Colon (tissue), 2 donors: Measurements from ENCODE around the gene PYCARD.
"Not testable (repeated sequence)": the region's sequence is repeated elsewhere in the genome, so short reads cannot be mapped to it uniquely, and the experiment has no call there.

Experiments used
- FAIRE-seq: peaks from 2 replicates; lab custom pipeline; 2012; peaks lifted over from hg19 to GRCh38; lab: Jason Lieb, UNC
- donor health status: control.
- donor health status: control.

PYCARD gene

DNA sequence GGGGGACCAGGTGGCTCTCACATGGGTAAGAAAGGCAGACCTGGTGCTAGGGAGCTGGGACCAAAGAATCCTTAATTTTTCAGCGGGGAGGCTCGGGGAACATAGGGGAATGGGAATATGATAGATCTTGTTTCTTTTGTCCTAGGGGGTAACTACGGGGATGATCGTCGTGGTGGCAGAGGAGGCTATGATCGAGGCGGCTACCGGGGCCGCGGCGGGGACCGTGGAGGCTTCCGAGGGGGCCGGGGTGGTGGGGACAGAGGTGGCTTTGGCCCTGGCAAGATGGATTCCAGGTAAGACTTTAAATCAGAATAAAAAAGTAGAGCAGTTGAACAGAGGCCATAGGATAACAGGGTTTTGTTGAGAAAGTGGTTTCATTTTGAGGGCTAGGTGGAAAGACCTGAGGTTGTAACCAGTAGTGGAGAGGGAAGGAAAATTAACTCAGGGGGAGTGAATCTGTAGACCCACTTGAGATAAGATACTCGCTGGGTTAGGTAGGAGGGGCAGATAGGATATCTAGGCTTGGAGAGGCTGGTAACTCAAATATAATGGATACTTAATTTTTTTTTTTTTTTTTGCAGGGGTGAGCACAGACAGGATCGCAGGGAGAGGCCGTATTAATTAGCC lies 11.6 kb downstream of the PYCARD start:
- no peak for FAIRE-seq

DNA sequence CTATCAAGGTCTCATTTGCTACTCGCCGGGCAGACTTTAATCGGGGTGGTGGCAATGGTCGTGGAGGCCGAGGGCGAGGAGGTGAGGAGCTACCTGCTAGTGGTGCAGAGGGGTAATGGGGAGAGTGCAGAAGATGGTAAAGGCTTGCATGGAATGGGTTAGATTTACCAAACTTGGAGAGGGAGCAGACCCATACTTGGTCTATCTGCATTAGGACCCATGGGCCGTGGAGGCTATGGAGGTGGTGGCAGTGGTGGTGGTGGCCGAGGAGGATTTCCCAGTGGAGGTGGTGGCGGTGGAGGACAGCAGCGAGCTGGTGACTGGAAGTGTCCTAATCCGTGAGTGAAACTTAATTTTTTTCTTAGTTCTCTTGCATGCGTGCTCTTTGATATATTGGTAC lies 12.5 kb downstream of the PYCARD start:
- no peak for FAIRE-seq

DNA sequence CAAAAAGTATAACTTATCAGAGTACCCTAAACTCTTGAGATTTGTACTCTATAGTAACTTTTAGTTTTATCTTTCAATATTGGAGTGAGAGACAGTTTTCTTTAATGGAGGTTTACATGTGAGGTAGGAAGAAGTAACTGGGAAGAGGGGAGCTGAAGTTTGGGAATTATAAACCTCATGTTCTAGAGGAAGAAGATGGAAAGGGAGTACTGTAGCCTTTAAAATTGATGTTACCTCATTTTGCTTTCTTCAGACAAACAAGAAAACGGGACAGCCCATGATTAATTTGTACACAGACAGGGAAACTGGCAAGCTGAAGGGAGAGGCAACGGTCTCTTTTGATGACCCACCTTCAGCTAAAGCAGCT lies 13.2 kb downstream of the PYCARD start:
- FAIRE-seq = no peak

DNA sequence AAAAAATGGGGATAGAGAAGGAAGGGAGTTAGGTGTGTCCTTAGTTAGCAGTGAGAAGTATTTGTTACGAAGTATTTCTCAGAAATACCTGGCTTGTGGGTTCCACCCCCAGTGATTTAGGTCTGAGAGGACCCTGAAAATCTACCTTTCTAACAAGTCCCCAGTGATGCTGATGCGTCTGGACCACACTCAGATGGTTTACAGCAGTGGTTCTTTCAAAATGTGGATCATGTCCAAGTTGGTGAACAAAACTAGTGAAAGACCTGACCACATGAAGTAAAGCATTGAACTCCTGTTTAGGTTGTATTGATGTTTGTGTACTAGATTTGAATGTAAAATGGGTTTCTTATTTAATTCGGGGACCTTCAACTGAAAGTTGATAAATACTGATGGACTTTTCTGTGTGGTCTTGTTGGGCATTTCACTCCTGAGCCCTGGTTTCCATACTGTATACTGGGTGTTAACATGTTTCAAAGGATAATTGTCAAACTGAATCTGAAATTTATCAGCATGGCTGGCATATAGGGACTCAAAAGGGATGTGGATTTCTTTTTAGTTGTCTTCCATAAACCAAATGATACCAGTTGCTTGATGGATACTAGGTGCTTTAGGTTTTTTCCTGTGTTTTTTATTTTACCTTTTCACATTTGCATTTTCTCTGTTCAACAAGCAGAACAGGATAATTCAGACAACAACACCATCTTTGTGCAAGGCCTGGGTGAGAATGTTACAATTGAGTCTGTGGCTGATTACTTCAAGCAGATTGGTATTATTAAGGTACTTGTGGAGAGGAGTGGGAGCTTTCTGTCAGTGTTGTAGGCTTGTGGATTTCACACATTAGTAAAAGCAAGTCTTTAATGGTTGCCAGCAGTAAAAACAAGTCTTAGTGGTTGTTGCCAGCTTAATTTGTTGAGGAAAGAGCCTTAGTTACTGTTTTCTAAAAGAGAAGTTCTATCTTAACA lies 13.8 kb downstream of the PYCARD start:
- no peak for FAIRE-seq

DNA sequence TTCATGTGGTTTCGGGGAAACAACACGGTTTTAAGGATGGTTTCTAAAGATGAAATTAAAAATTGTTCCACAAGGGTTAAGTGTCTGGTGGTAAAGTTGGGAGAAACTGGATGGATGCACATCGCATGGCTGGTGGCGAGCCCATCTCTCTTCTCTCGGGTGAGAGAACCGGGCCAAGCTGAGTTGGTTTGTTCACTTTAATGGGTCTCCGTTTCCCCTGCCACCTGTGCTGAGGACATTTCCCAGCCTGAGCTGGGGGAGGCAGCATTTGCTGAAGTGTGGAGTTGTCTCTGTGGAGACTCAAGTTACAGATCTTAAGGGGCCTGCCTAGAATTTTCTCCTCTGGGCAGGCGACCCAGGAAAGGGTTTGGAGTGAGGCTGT lies 14.8 kb downstream of the PYCARD start:
- no peak for FAIRE-seq

DNA sequence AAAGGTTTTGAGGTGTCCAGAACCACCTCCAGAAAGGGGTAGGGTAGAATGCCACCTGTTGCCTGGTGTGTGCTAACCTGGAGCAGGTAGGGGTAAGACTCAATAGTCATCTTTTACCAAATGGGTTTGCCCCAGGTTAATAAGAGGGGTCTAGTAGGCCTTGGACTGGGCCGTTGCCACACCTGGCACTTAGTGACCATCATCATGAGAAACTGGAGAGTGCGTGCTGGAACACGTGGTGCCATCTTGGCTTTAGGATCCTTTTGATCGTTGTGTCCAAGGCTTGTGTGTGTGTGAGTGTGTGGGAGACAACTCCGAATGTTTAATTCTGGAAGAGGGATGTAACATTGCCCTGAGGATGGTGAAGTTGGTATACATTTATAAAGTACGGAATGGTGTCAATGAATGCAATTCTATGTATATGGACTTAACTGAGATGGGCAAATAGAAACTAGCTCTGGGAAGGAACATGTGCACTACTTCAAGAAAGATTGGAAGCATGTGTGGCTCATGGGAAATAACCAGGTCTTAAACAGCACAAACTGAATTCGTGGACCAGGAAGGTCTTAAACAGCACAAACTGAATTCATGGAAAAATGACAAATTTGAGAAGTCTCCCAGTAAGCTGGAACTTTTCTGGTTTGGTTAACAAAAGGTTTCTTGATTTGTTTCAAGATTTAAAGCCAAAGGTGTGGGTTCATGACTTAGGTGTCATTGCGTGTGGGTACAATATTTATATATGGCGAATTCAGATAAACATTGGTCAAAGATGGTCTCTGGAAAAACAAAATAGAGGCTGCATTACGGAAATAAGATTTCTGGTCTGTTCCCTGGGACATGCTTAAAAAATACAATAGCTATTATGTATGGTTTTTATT lies 15.4 kb downstream of the PYCARD start:
- FAIRE-seq = no peak

DNA sequence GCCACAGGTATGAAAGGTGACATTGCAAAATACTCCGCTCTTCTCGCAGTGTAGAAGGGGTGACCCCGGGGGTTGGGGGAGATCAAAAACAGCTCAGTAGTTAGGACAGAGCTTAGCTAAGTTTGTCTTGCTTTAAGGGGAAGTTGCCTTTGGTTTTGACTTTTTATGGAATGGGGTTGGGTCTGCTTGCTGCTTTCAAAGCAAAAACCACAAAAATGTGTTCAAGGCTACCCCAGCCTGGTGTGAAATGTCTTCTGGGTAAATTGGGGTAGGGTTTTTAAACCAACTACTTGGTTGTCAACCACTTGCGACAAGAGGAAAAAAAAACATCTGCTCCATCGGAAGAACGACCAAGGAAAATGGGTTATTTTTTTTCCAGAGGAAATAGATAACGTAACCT lies 16.4 kb downstream of the PYCARD start:
- no peak for FAIRE-seq

DNA sequence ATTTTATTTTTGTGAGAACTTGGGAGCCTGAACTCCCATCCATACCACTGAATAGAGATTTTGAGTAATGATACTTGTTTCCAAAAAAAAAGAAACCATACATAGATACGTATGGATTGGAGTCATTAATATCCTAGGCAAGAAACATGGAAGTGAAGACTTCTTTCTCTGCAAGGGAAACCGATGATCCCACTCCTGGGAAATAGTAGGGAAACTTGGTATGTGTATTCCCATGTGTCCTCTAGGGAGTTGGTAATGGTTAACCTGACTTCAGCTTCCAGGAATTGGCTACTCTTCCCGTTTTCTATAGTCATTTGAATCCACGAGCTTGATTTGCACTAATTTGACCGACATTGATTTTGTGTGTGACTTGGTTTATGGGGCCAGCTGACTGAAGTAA lies 17.2 kb downstream of the PYCARD start:
- FAIRE-seq = no peak

DNA sequence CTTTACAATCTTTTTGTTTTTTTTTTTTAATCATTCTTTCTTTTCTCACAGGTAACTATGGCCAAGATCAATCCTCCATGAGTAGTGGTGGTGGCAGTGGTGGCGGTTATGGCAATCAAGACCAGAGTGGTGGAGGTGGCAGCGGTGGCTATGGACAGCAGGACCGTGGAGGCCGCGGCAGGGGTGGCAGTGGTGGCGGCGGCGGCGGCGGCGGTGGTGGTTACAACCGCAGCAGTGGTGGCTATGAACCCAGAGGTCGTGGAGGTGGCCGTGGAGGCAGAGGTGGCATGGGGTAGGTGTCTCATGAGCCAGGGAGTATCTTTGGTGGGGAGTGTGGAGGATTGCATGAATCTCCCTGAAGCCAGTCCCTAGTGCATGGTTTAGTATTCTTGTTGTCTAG lies 17.7 kb downstream of the PYCARD start:
- FAIRE-seq = no peak

DNA sequence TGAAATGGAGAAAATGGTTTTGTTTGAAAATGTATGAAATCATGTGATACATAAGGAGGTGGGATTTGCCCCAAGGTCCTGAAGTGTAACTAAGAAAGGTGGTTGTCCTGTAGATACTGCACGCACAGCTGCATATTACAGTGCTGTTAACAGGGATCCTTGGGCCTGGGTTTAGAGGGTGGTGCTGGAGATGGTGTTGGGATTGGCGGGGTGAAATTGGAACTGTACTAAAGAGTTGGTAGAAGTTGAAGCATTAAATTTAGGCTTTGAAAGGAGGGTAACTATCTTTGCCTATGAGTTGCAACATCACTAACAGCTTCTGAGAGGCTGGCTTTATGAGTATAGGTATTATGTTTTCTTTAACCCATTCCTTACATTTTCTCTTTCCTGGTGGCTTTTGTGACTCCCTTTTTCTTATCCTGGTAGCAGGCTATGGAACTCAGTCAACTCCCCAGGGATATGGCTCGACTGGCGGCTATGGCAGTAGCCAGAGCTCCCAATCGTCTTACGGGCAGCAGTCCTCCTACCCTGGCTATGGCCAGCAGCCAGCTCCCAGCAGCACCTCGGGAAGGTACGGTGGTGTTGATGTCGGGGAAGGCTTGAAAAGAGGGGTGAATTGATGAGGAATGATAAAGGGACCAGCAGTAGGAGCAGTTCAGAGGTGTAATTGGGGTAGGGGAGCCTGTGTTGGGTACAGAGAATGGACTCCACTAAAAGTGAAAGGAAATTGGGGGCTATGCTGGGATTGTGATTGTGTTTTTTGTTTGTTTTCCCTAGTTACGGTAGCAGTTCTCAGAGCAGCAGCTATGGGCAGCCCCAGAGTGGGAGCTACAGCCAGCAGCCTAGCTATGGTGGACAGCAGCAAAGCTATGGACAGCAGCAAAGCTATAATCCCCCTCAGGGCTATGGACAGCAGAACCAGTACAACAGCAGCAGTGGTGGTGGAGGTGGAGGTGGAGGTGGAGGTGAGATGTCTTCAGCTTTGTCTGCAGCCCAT lies 18.8 kb downstream of the PYCARD start:
- no peak for FAIRE-seq

DNA sequence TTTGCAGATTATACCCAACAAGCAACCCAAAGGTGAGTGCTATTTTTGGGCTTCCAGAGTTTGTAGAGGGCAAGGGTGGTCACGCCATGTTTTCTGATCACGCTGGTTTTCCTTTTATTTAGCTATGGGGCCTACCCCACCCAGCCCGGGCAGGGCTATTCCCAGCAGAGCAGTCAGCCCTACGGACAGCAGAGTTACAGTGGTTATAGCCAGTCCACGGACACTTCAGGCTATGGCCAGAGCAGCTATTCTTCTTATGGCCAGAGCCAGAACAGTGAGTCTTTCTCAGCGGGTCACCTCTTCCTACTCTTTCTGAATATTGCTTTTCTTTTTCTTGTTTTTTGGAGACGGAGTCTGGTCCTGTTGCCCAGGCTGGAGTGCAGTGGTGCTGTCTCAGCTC lies 20.2 kb downstream of the PYCARD start:
- FAIRE-seq = no peak

DNA sequence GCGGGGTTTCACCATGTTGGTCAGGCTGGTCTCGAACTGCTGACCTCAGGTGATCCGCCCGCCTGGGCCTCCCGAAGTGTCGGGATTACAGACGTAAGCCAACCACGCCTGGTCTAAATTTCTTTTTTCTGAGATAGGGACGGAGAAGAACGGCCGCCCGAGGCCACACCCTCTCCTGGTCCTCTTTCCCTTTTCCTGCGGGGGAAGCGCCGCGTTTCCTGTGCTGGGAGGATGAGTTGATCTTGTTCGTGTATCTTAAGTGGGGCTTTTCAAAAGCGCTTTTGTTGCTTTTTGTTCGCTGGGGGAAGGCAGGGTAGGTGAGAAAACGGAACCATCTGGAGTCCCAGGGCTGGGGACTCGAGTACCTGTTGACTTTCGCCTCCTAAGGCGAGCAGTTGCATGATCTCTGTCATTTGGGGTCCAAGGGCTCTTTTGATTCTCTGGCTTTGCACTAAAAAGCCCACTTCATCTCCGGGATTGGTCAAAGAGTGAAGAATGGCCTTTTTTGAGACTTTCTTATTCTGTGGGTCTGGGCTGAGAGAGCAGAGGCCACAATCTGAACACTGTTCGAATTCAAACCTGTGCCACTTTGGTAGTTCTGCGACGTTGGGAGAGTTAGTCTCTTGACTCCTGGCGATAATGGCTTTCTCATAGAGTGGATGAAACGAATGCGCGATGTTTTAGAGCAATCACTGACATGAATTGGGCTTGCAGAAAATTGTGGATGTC lies 21.3 kb downstream of the PYCARD start:
- no peak for FAIRE-seq

DNA sequence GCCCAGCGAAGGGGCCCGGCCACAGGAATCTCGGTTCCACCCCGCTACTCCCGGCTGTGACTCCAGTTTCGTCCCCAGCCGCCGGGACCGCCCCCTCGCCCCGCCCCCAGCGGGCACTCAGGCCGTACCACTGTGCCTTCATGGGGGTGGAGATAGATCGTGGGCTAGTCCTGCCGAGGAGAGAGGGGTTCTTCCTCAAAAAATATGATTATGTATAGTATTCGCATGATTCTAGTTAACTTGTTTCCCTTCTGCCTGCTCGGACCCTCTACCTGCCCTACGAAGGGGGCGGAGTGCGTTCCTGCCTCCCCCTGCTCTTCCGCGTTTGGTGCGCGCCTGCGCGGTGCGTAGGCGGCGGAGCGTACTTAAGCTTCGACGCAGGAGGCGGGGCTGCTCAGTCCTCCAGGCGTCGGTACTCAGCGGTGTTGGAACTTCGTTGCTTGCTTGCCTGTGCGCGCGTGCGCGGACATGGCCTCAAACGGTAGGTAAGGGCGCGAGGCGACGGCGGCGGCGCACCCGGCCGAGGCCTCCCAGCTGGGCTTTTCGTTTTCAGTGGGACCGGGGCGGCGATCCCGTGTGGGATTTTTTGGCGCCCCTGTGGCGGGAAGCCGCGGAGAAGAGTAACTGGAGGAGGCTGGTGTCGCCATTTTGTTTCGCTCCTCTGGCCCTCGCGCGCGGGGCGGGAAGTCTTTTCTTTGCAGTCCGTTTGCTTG lies 22.7 kb downstream of the PYCARD start, which contains the start of gene FUS:
TSS of gene FUS (plus strand) at position 393 of the 713 bp plus-strand sequence. CDS start at position 469, 76 bp downstream.
- no peak for FAIRE-seq

DNA sequence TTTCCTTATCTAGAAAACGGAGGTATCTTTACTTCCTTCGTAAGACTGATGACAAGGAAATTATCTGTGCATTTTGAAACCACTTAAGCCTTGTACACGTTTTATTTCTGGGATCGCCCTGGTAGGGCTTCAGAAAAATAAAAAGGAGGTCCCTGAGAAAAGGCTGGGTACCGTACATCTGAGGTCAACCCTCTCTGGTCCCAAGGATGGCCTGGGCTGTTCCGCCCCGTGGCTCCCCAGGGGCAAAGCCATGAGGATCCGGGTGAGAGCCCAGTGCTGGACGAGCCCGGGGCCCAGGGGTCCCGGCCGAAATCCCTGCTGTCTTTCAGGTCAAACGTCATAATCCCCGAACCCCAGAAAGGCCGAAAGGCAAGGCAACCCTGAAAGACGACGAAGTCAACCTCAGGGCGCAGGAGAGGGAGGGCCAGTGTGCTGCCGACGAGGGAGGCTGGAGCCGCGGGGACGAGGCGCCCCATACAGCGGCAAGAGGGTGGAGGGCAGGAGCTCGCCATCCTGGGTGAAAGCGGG lies 23.3 kb downstream of the PYCARD start:
- FAIRE-seq = no peak

DNA sequence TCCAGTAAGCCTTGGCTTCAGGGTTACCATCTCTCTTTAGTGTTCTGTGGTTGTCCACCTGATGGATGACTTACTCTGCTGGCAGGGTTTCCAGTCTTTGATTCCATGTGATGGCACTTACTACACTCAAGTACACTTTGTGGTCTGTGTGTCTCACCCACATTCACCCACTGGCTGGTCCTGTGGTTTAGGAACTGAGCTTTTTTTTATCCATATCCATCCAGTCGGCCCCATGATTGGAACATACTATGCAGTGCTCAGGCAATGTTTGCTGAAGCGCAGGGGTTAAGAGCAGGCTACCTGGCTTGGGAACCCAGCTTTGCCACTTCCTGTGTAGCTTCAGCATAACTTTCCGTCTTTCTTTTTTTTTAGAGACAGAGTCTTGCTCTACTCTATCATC lies 25.4 kb downstream of the PYCARD start:
- no peak for FAIRE-seq

DNA sequence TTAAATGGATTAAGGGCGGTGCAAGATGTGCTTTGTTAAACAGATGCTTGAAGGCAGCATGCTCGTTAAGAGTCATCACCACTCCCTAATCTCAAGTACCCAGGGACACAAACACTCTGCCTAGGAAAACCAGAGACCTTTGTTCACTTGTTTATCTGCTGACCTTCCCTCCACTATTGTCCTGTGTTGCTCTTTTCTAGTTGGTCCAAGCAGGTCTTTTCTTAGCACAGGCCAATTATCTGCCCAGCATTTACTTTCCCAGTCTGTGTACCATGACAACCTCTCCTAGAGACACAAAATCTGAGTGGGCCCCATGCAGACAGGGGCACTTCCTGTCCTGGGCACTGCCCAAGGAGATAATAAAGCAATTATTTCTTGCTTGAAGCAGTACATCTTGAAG lies 32.5 kb downstream of the PYCARD start:
- not testable (repeated sequence) for FAIRE-seq

DNA sequence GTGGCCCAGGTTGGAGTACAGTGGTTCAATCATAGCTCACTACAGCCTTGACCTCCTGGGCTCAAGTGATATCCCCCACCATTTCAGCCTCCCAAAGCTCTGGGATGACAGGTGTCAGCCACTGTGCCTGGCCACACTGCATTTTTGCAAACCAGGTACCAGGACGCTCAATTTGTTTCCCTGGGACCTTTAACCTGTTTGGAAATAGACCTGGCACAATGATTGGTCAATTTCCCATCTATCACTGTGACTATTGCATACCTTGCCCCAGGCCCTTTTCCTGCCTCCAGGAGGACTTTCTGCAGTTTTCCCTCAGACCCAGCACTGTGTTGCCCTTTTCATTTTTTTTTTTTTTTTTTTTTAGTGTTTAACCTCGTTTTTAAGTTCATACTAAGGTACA lies 33.7 kb downstream of the PYCARD start:
- FAIRE-seq = no peak

DNA sequence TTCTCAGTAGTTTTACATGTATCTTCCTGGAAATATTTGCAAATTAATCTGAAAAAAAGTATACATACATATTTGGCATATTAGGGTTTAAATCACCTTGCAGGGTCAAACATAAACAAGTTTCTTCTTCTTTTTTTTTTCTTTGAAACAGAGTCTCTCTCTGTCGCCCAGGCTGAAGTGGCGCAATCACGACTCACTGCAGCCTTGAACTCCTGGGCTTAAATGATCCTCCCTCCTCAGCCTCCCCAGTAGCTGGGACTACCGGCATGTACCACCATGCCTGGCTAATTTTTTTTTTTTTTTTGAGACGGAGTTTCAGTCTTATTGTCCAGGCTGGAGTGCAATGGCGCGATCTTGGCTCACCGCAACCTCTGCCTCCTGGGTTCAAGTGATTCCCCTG lies 35.2 kb downstream of the PYCARD start:
- no peak for FAIRE-seq

DNA sequence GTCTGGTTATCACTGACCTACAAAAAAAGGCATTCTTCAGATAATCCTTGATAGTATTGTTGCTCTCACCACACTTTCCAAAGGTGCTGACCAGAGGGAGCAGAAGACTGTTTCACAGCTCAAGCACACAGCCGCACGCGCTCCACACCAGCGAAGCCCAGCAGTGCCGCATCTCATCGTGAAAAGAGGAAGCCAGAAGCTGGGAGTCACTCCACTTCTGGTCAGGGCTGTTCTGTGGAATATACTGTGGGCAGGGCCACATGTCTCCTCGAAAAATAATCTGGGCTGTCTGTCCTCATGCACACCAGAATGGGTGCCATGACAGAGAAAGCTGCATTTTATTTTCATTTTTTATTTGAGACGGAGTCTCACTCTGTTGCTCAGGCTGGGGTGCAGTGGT lies 45.4 kb downstream of the PYCARD start:
- no peak for FAIRE-seq
